Activated CD4-positive, alpha-beta T cell treated with anti-CD3 and anti-CD28 coated beads, Interleukin-2, amount 50 U/mL, for 48 hours (primary cell): ENCODE measurements around the gene PCP4L1.
"Not testable (repeated sequence)": the region's sequence is repeated elsewhere in the genome, so short reads cannot be mapped to it uniquely, and the experiment has no call there.

Experiments used
- DNase-seq, 2 experiments: peaks; one replicate each; pipeline ENCODE4 v3.0.0-alpha.2; 2020

PCP4L1 gene

GRCh38 chr1:161229896-161230295 is 28.6 kb upstream of the PCP4L1 start:
- DNase-seq = no peak

- DNase-seq = no peak
These were observed 27.8 kb upstream of the PCP4L1 start for GRCh38 chr1:161230762-161231161.

GRCh38 chr1:161233102-161233501 is 25.4 kb upstream of the PCP4L1 start:
- no peak for DNase-seq

GRCh38 chr1:161235957-161236775 is 22.4 kb upstream of the PCP4L1 start:
- no peak for DNase-seq

GRCh38 chr1:161238039-161238473 is 20.5 kb upstream of the PCP4L1 start, which contains the start of gene NR1I3:
NR1I3 (minus strand) TSS chr1:161238203; CDS start chr1:161236565, 1,638 bp downstream.
- no peak for DNase-seq

- DNase-seq = no peak
These were observed 16.9 kb upstream of the PCP4L1 start for GRCh38 chr1:161241682-161242081.

- DNase-seq = no peak
These were observed 16.2 kb upstream of the PCP4L1 start for GRCh38 chr1:161242313-161242712.

GRCh38 chr1:161244888-161245287 is 13.7 kb upstream of the PCP4L1 start:
- no peak for DNase-seq

- DNase-seq = not testable (repeated sequence)
These were observed 8.4 kb upstream of the PCP4L1 start for GRCh38 chr1:161250100-161250499.

- no peak for DNase-seq
These were observed 7.7 kb upstream of the PCP4L1 start for GRCh38 chr1:161250829-161251228.

GRCh38 chr1:161251579-161251978 is 7.0 kb upstream of the PCP4L1 start:
- DNase-seq = no peak

- DNase-seq = not testable (repeated sequence)
These were observed 3.2 kb upstream of the PCP4L1 start for GRCh38 chr1:161255302-161255701.

- DNase-seq = not testable (repeated sequence)
These were observed 2.5 kb upstream of the PCP4L1 start for GRCh38 chr1:161255955-161256520.

- not testable (repeated sequence) for DNase-seq
These were observed 1.4 kb upstream of the PCP4L1 start for GRCh38 chr1:161257109-161257508.

GRCh38 chr1:161259345-161259702 is 779 bp downstream of the PCP4L1 start:
- DNase-seq = no peak

GRCh38 chr1:161259765-161260164 is 1.2 kb downstream of the PCP4L1 start:
- no peak for DNase-seq

GRCh38 chr1:161260376-161261260 is 2.1 kb downstream of the PCP4L1 start:
- DNase-seq = no peak

- DNase-seq = no peak
These were observed 3.0 kb downstream of the PCP4L1 start for GRCh38 chr1:161261261-161262235.

GRCh38 chr1:161265305-161265704 is 6.8 kb downstream of the PCP4L1 start:
- DNase-seq = no peak

GRCh38 chr1:161266202-161266601 is 7.7 kb downstream of the PCP4L1 start:
- DNase-seq = no peak

GRCh38 chr1:161266836-161267235 is 8.3 kb downstream of the PCP4L1 start:
- DNase-seq = no peak

GRCh38 chr1:161267321-161267720 is 8.8 kb downstream of the PCP4L1 start:
- DNase-seq = no peak
